Cardiac muscle cell (in vitro differentiated cells and primary cell): ENCODE data around the gene MAP4K5. TPM values are rescaled to one million over a fixed set of nuclear protein-coding genes. Genes with fewer than 3 reads are reported as not detected.
"Not testable (repeated sequence)": the region's sequence is repeated elsewhere in the genome, so short reads cannot be mapped to it uniquely, and the experiment has no call there.

Experiments used
- DNase-seq, 2 donors: peaks; one replicate each; pipeline versions ENCODE4 v3.0.0 to v3.0.0-alpha.2; 2010 to 2017; ENCODE audit warnings: low read depth in 1 of 2, low spot score in 1 of 2
- H3K27ac ChIP-seq: fragments of 200-600 bp; sonication (generic); 2 replicates; pipeline ENCODE4 v1.5.1; 2016
- H3K27me3 ChIP-seq: fragments of 200-600 bp; sonication (generic); 2 replicates; pipeline ENCODE4 v1.6.0; 2016; ENCODE audit warnings: control low read depth
- H3K36me3 ChIP-seq: fragments of 200-600 bp; sonication (generic); 2 replicates; pipeline ENCODE4 v1.5.1; 2016; ENCODE audit warnings: control low read depth
- H3K4me1 ChIP-seq: fragments of 200-600 bp; sonication (generic); 2 replicates; pipeline ENCODE4 v1.8.1; 2017; ENCODE audit warnings: low read depth, mild to moderate bottlenecking, mixed run types
- H3K4me3 ChIP-seq: fragments of 200-600 bp; sonication (generic); 2 replicates; pipeline ENCODE4 v1.5.1; 2016; ENCODE audit warnings: mild to moderate bottlenecking
- H3K9me3 ChIP-seq: fragments of 200-600 bp; sonication (generic); 2 replicates; pipeline ENCODE4 v1.5.1; 2017; ENCODE audit warnings: low read depth, mild to moderate bottlenecking, control low read depth
- polyA plus RNA-seq: library from polyadenylated mRNA; unstranded; fragments of >200 nt; fragmentation: Nextera tagmentation; extraction: Ambion mirVana; gene quantifications from 2 replicates; pipeline ENCODE4 v1.2.1, GENCODE V29; 2016
- total RNA-seq: library from RNA; depleted of rRNA; stranded (reverse); fragments of >200 nt; gene quantifications from 2 replicates; pipeline ENCODE4 v1.2.3, GENCODE V29; 2016
- TF ChIP-seq, protein P1 (sequence below): IDR thresholded peaks from 2 replicates; pipeline ENCODE4 v1.5.1; 2012; ENCODE audit warnings: low read depth, mild to moderate bottlenecking, low read length

The MAP4K5 gene
- total and polyA plus RNA-seq, 2 experiments from 2014 or later, result 53.0 to 402 TPM

DNA sequence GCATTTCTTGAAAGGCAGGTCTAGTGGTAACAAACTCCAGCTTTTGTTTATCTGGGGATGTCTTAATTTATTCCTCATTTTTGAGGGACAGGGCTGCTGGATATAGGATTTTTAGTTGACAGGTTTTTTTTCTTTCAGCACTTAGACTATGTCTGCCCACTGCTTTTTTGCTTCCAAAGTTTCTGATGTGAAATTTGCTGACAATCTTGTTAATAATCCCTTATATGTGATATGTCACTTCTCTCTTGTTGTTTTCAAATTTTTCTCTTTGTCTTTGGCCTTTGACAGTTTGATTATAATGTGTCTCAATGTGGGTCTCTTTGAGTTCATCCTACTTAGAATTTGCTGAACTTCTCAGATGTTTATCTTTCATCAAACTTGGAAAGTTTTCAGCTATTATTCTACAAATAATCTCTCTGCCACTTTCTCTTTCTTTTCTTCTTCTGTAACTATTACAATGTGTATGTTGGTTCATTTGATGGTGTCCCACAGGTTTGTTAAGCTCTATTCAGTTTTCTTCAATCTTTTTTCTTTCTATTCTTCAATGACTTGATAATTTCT, 37.4 kb upstream of the MAP4K5 start:
- no peaks in the 10 kb centered on the region for H3K27me3 ChIP-seq
- H3K9me3 ChIP-seq, result no peaks in the 10 kb centered on the region
- H3K36me3 ChIP-seq, result no peaks in the 10 kb centered on the region
- H3K27ac ChIP-seq, result no peak overlapping the region
- no peaks in the 10 kb centered on the region for H3K4me1 ChIP-seq
- TF ChIP-seq, protein P1, sequence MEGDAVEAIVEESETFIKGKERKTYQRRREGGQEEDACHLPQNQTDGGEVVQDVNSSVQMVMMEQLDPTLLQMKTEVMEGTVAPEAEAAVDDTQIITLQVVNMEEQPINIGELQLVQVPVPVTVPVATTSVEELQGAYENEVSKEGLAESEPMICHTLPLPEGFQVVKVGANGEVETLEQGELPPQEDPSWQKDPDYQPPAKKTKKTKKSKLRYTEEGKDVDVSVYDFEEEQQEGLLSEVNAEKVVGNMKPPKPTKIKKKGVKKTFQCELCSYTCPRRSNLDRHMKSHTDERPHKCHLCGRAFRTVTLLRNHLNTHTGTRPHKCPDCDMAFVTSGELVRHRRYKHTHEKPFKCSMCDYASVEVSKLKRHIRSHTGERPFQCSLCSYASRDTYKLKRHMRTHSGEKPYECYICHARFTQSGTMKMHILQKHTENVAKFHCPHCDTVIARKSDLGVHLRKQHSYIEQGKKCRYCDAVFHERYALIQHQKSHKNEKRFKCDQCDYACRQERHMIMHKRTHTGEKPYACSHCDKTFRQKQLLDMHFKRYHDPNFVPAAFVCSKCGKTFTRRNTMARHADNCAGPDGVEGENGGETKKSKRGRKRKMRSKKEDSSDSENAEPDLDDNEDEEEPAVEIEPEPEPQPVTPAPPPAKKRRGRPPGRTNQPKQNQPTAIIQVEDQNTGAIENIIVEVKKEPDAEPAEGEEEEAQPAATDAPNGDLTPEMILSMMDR, result no peak
- no peak overlapping the region for H3K4me3 ChIP-seq
- no peak for DNase-seq

DNA sequence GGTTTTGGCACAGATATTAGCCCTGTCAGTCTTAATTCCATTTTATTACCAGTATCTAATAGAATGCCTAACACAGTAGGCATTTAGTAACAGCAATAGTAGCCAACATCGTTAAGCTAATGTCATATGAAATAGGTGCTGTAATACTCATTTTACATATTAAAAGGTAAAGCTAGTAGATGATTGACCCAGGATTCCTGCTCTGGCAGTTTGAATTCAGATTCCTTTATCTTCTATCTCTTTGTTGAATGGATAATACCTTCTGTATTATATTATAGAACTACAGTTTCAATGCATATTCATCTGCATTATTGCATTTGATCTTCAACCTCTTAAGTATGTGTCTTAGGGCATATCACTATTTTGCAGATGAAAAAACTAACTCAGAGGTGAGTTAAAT, 30.5 kb upstream of the MAP4K5 start:
- H3K27me3 ChIP-seq, result peaks cover 59% of the 10 kb centered on the region
- no peak for DNase-seq
- H3K27ac ChIP-seq, result no peak overlapping the region
- H3K36me3 ChIP-seq, result no peaks in the 10 kb centered on the region
- no peaks in the 10 kb centered on the region for H3K9me3 ChIP-seq
- TF ChIP-seq, protein P1, result no peak
- H3K4me3 ChIP-seq, result no peak overlapping the region
- H3K4me1 ChIP-seq, result no peaks in the 10 kb centered on the region

DNA sequence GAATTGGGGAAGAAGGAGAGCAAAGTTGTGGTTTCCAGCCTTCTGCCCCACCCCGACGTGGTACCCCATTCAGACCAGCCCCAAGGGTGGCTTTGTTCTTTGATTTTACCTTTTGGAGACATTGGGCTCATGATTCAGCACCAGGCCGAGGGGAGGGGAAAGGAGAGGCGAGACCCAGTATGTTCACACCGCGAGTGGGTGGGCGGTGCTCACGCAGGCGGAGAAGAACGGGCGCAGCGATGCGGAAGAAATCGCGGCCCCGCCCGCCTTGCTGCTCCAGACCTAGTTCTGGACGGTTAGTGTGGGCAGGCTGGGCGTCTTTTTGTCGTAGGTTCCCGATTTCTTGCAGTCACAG, 28.5 kb upstream of the MAP4K5 start:
- no peaks in the 10 kb centered on the region for H3K36me3 ChIP-seq
- peaks cover 77% of the 10 kb centered on the region for H3K27me3 ChIP-seq
- H3K27ac ChIP-seq, result no peak overlapping the region
- DNase-seq, result peak; percentile 47 to 70
- no peaks in the 10 kb centered on the region for H3K4me1 ChIP-seq
- TF ChIP-seq, protein P1, result no peak
- H3K9me3 ChIP-seq, result no peaks in the 10 kb centered on the region
- H3K4me3 ChIP-seq, result peak overlapping the region; percentile 50

DNA sequence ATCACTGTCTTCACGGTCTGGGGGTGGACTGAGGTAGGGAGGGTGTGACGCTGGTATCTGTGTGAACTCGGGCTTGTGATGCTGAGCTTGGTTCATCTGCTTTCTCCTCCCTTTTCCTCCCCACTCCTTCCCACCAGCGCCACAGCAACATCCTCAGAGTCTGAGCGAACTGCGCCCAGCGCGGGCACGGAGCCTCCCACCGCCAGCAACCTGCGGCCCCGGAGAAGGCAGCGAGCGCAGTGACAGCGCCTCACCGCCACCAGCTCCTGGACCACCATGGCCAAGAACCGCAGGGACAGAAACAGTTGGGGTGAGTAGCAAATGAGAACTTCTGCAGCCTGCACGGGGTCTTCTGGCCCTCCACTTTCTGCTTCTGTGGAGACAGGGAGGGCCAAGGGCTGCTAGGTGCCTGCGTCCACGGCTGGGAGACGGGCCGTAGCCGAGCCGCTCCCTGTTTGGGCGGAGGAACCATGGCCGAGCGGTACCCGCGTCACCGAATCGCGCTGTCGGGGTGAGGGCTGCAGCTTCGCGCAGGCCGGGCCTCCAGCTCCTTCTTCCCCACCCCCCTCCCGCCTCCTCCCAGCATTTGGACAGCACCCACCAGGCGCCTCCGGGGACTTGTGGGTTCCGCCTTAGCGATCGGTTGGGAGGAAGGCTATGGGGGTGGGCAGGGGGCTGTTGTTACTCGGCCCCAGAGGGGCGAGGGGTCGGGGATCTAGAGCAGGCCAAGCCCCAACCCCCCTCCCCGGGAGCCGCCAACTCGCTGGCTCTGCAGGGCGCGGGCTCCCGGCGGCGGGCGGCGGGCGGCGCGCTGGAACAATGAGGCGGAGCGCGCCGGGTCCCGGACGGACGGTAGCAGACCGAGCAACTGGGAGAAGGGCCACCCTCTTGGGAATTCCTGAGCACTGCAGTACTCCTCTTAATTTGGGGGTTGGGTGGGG, 27.9 kb upstream of the MAP4K5 start, which contains the start of gene ATL1:
Gene ATL1 (plus strand): TSS at position 156 of the 941 bp plus-strand sequence. CDS start 121 bp downstream, at position 277.
- peaks cover 83% of the 10 kb centered on the region for H3K27me3 ChIP-seq
- peak within 1 kb of the TSS; percentile 50 for H3K4me3 ChIP-seq
- DNase-seq, result peak; percentile 75 to 85
- H3K4me1 ChIP-seq, result no peaks in the 10 kb centered on the region
- TF ChIP-seq, protein P1, result no peak
- no peaks in the 10 kb centered on the region for H3K36me3 ChIP-seq
- H3K27ac ChIP-seq, result no peak within 1 kb of the TSS
- H3K9me3 ChIP-seq, result no peaks in the 10 kb centered on the region

DNA sequence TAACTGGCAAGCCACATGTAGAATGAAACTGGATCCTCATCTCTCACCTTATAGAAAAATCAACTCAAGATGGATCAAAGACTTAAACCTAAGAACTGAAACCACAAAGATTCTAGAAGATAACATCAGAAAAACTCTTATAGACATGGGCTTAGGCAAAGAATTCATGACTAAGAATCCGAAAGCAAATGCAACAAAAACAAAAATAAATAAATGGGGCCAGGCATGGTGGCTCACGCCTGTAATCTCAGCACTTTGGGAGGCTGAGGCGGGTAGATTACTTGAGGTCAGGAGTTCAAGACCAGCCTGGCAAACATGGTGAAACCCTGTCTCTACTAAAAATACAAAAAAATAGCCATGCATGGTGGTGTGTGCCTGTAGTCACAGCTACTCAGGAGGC, 20.4 kb upstream of the MAP4K5 start:
- peaks cover 40% of the 10 kb centered on the region for H3K27me3 ChIP-seq
- not testable (repeated sequence) for H3K27ac ChIP-seq, DNase-seq, H3K36me3 ChIP-seq, H3K4me3 ChIP-seq, H3K9me3 ChIP-seq, H3K4me1 ChIP-seq

DNA sequence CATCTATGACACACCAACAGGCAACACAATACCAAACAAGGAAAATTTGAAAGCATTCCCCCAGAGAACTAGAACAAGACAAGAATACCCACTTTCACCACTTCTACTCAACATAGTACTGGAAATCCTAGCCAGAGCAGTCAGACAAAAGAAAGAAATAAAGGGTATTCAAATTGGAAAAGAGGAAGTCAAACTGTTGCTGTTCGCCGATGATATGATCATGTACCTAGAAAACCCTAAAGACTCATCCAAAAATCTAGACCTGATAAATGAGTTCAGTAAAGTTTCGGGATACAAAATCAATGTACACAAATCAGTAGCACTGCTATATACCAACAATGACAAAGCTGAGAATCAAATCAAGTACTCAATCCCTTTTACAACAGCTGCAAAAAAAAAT, 19.5 kb upstream of the MAP4K5 start:
- Histone ChIP-seq H3K9me3 (no peaks in the 10 kb centered on the region), H3K27me3 (peaks cover 31% of the 10 kb centered on the region), H3K36me3 (no peaks in the 10 kb centered on the region), H3K4me3 (no peak overlapping the region), H3K27ac (no peak overlapping the region), H3K4me1 (no peaks in the 10 kb centered on the region)
- DNase-seq, result no peak
- TF ChIP-seq, protein P1, result no peak
